ENCODE results near the gene THY1.

The THY1 gene

DNA sequence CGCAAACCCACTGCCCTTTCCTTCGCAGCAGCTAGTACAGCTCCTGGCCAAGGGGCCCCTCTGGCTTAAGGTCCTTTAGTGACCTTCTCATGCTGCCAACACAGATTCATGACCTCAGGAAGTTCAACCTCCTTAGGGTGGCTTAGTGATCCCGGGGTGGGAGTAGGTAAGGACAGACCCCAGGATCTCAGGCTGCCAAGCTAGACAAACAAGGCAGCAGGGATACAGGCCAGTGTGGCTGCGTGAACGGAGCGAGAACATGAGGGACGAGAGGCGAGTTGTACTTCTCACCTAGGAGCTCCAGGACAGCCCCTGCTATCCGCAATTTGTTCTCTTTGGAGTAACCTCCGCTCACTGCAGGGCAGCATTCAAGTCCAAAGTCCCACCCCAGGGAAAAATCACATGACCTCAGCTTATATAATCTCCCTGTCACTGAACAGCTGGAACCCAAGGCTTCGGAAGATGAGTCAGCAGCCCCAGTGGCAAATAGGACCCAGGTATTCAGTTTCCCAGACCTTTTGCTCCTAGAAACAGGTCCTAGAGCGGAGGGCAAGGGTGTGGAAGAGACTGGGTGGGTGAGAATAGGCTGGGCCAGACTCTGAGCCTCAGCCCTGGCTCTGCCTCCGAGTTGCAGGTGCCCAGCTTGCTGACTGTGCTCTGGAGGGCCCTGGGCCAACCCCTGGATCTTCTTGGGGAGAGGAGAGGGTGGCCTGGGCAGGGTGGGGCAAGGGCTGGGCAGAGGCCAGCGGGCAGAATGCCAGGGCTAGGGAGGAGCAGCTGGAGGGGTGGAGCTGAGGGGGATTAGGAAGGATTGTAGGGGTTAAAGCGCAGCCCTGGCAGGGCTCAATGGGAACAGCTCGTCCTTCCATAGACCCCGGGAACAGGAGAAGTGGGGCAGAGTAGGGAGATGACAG lies 54.6 kb downstream of the THY1 start:
- DNase-seq = peak; percentile 93

DNA sequence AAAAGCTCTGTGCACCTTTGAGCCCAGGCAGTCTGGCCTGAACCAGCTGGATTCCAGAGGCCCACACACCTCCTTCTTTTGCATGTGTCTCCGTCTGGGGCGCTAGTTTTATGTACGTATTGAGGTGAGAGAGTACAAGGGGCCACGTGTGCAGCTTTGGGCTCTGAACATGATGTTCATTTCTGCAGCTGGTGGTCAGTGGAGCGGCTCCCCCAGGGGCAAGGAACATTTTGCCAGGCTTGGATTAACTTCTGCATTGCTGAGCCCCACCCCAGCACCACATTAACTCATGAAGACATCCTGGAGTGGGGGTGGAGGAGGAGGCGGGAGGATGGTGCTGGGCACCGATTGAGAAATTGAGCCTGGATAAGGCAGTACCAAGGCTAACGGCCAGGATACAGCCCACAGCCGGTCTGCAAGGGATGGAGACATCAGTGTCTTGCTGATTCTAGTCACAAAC lies 55.3 kb downstream of the THY1 start:
- no peak for DNase-seq

All from NCI-H69 (cell line).